CD4-positive, alpha-beta T cell (primary cell): ENCODE data around the gene CYB561. TPM values are rescaled to one million over a fixed set of nuclear protein-coding genes. Genes with fewer than 3 reads are reported as not detected.

Experiments used
- ATAC-seq: fragments of 200-7000 bp; cut with Tn5 transposase; one replicate; pipeline ENCODE4 v1.10.0; 2022; ENCODE audit warnings: mild to moderate bottlenecking; ENCODE audit not compliant: poor library complexity
- CTCF ChIA-PET: fragments of 350-600 bp; sonication (Branson Sonifier 250); formaldehyde crosslinking; loops from one replicate; lab custom pipeline; 2021; ENCODE audit warnings: antibody characterized with exemption, inconsistent platforms; lab: Charles Lee
- POLR2A ChIA-PET: fragments of 350-600 bp; sonication (Branson Sonifier 250); formaldehyde crosslinking; loops from one replicate; lab custom pipeline; 2021; ENCODE audit warnings: antibody characterized with exemption, inconsistent platforms; lab: Charles Lee
- DNase-seq, 14 experiments: peaks; one replicate each; pipeline ENCODE4 v3.0.0-alpha.2; 2013 to 2020; ENCODE audit warnings: mixed read lengths in 2 of 14
- H3K27ac ChIP-seq, 2 donors: one replicate each; pipeline versions ENCODE4 v1.5.1 to v1.7.0; 2013; ENCODE audit warnings: low read length in 2 of 2, low read depth in 1 of 2, mild to moderate bottlenecking in 1 of 2
- H3K27me3 ChIP-seq, 2 experiments: 1 replicate in 1 of 2; 2 replicates in 1 of 2; pipeline versions ENCODE4 v1.6.1 to v1.7.0; 2013; ENCODE audit warnings: low read length in 2 of 2, control low read depth in 1 of 2, mild to moderate bottlenecking in 1 of 2, moderate library complexity in 1 of 2; ENCODE audit not compliant: insufficient read depth in 2 of 2, control insufficient read depth in 1 of 2
- H3K36me3 ChIP-seq: one replicate; pipeline ENCODE4 v1.6.1; 2013; ENCODE audit warnings: low read length, control low read depth; ENCODE audit not compliant: insufficient read depth
- H3K4me1 ChIP-seq: one replicate; pipeline ENCODE4 v1.6.1; 2013; ENCODE audit warnings: low read length, control low read depth; ENCODE audit not compliant: insufficient read depth
- H3K4me3 ChIP-seq: one replicate; pipeline ENCODE4 v1.5.1; 2013; ENCODE audit warnings: mild to moderate bottlenecking, low read length, moderate library complexity
- H3K9me3 ChIP-seq, 2 experiments: 1 replicate in 1 of 2; 2 replicates in 1 of 2; pipeline versions ENCODE4 v1.6.1 to v1.7.0; 2013; ENCODE audit warnings: low read length in 2 of 2, mild to moderate bottlenecking in 2 of 2, control low read depth in 1 of 2, moderate library complexity in 1 of 2; ENCODE audit not compliant: control insufficient read depth in 1 of 2, insufficient read depth in 1 of 2
- H3K27ac Mint-ChIP-seq: one replicate; pipeline ENCODE4 v1.8.0; 2020; ENCODE audit warnings: mixed read lengths
- H3K27me3 Mint-ChIP-seq: one replicate; pipeline ENCODE4 v1.8.0; 2021; ENCODE audit warnings: mixed read lengths
- H3K36me3 Mint-ChIP-seq: one replicate; pipeline ENCODE4 v1.8.0; 2021; ENCODE audit warnings: low read depth, mixed read lengths
- H3K4me1 Mint-ChIP-seq: one replicate; pipeline ENCODE4 v1.8.0; 2021; ENCODE audit warnings: low read depth, mixed read lengths
- H3K4me3 Mint-ChIP-seq: one replicate; pipeline ENCODE4 v1.8.0; 2020; ENCODE audit warnings: mild to moderate bottlenecking, mixed read lengths
- H3K9me3 Mint-ChIP-seq: one replicate; pipeline ENCODE4 v1.8.0; 2020; ENCODE audit warnings: mixed read lengths
- intact Hi-C, 2 experiments: fragments of 100-400 bp; cut with DNase I in 1 of 2; cut with micrococcal nuclease in 1 of 2; formaldehyde crosslinking; loops; one replicate each; pipeline versions ENCODE4 v1.15.1 to v1.9.0; 2023 to 2025; cut with DNase I, micrococcal nuclease
- total RNA-seq, 174 experiments: library from RNA in 2 of 174; stranded (reverse) in 2 of 174; gene quantifications; one replicate each; pipeline ENCODE4 v1.2.3 and lab custom pipeline; 2021 to 2026
- TF ChIP-seq, protein P1 (sequence below): fragments of 200-600 bp; IDR thresholded peaks from one replicate; pipeline ENCODE4 v1.8.0; 2022; ENCODE audit warnings: antibody characterized with exemption, mild to moderate bottlenecking

CYB561 gene
- total RNA-seq, 2 experiments from 2014 or later: 17.4 to 18.1 TPM

DNA sequence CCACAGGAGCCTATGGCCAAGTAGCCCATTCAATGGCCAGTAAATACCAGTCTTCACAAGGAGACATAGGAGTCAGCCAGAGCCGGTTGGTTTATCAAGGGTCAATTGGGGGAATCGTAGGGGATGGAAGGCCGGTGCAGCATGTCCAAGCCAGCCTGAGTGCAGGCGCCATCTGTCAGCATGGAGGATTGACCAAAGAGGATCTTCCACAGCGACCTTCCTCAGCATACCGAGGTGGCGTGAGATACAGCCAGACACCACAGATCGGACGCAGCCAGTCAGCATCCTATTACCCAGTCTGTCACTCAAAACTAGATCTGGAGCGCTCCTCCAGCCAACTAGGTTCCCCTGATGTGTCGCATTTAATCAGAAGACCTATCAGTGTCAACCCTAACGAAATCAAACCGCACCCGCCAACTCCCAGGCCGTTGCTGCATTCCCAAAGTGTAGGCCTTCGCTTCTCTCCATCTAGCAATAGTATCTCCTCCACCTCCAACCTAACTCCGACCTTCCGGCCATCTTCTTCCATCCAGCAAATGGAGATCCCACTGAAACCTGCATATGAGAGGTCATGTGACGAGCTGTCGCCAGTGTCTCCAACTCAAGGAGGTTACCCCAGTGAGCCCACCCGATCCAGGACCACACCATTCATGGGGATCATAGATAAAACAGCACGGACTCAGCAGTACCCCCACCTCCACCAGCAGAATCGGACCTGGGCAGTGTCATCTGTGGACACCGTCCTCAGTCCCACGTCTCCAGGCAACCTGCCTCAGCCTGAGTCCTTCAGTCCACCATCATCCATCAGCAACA lies 25.0 kb downstream of the CYB561 start:
- intact Hi-C loops: loop anchor here in 1 of 2 experiments (10.0 kb wide), 1 partner anchor 414 kb away; no protein-coding TSS in a partner anchor
- no peaks in the 10 kb centered on the region for H3K9me3 ChIP-seq
- Mint-ChIP-seq H3K9me3 (no peaks in the 10 kb centered on the region), H3K27me3 (no peaks in the 10 kb centered on the region), H3K4me1 (peaks cover 28% of the 10 kb centered on the region), H3K36me3 (peaks cover 7% of the 10 kb centered on the region), H3K27ac (peak overlapping the region; percentile 79), H3K4me3 (no peak overlapping the region)
- H3K27me3 ChIP-seq: no peaks in the 10 kb centered on the region
- H3K27ac ChIP-seq: no peak overlapping the region
- DNase-seq: no peak
- no peak overlapping the region for H3K4me3 ChIP-seq
- POLR2A ChIA-PET: no interaction called here
- CTCF ChIA-PET: no interaction called here
- ATAC-seq: no peak
- TF ChIP-seq, protein P1, sequence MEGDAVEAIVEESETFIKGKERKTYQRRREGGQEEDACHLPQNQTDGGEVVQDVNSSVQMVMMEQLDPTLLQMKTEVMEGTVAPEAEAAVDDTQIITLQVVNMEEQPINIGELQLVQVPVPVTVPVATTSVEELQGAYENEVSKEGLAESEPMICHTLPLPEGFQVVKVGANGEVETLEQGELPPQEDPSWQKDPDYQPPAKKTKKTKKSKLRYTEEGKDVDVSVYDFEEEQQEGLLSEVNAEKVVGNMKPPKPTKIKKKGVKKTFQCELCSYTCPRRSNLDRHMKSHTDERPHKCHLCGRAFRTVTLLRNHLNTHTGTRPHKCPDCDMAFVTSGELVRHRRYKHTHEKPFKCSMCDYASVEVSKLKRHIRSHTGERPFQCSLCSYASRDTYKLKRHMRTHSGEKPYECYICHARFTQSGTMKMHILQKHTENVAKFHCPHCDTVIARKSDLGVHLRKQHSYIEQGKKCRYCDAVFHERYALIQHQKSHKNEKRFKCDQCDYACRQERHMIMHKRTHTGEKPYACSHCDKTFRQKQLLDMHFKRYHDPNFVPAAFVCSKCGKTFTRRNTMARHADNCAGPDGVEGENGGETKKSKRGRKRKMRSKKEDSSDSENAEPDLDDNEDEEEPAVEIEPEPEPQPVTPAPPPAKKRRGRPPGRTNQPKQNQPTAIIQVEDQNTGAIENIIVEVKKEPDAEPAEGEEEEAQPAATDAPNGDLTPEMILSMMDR: no peak
- peaks cover 1% of the 10 kb centered on the region for H3K36me3 ChIP-seq
- H3K4me1 ChIP-seq: peaks cover 25% of the 10 kb centered on the region

- CTCF ChIA-PET: interaction anchor here (1.0 kb wide), 1 partner anchor 192 kb away, joined by 3 read pairs; no protein-coding TSS in a partner anchor
- H3K4me3 Mint-ChIP-seq: peak overlapping the region; percentile 66
- intact Hi-C loops: loop anchor here in 1 of 2 experiments (10.0 kb wide), 1 partner anchor 415 kb away; no protein-coding TSS in a partner anchor
- peak in 11 of 14 experiments; percentile 26 to 68 (median 41) for DNase-seq
- H3K27ac Mint-ChIP-seq: peak overlapping the region; percentile 79
- ATAC-seq: peak; percentile 90
- TF ChIP-seq, protein P1: no peak
- H3K27me3 ChIP-seq: no peaks in the 10 kb centered on the region
- peaks cover 22% of the 10 kb centered on the region for H3K4me1 Mint-ChIP-seq
- H3K4me3 ChIP-seq: no peak overlapping the region
- no peaks in the 10 kb centered on the region for H3K9me3 ChIP-seq
- POLR2A ChIA-PET: interaction anchor here (0.6 to 0.9 kb wide), 3 partner anchors 27 to 275 kb away, joined by 3 read pairs; no protein-coding TSS in a partner anchor
- H3K9me3 Mint-ChIP-seq: no peaks in the 10 kb centered on the region
- H3K4me1 ChIP-seq: peaks cover 18% of the 10 kb centered on the region
- H3K27me3 Mint-ChIP-seq: no peaks in the 10 kb centered on the region
- peaks cover 3% of the 10 kb centered on the region for H3K36me3 ChIP-seq
- H3K36me3 Mint-ChIP-seq: peaks cover 8% of the 10 kb centered on the region
- no peak overlapping the region for H3K27ac ChIP-seq
Observed at GRCh38 chr17:63419949-63420867, 25.9 kb downstream of the CYB561 start.

DNA sequence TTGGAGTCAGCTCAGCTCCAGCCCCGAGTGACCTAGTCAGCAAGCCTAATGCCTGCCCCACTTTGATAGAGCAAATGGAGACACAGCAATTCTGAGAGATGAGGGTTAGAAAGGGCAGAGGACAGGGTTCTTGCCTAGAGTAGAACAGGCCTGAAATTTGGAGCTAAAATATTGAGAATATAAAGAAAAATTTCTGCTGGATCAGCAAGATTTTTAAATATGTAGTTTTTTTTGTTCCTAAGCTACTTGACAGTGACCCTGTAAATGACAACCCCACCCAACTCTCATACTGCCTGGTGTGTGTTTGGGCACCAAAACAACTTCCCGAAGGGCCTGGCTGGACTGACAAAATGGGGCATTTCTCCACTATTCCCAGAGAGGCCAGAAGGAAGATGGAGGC lies 26.7 kb downstream of the CYB561 start:
- ChIA-PET POLR2A (interaction anchor here (0.9 kb wide), 1 partner anchor 275 kb away, joined by 3 read pairs; no protein-coding TSS in a partner anchor), CTCF (no interaction called here)
- ATAC-seq (no peak), DNase-seq (no peak)
- Histone ChIP-seq H3K27me3 (no peaks in the 10 kb centered on the region), H3K27ac (no peak overlapping the region), H3K4me1 (peaks cover 18% of the 10 kb centered on the region), H3K36me3 (peaks cover 3% of the 10 kb centered on the region), H3K4me3 (no peak overlapping the region), H3K9me3 (no peaks in the 10 kb centered on the region)
- peak overlapping the region; percentile 79 for H3K27ac Mint-ChIP-seq
- H3K9me3 Mint-ChIP-seq: no peaks in the 10 kb centered on the region
- H3K36me3 Mint-ChIP-seq: peaks cover 8% of the 10 kb centered on the region
- intact Hi-C loops: no loop called here
- no peak overlapping the region for H3K4me3 Mint-ChIP-seq
- H3K27me3 Mint-ChIP-seq: no peaks in the 10 kb centered on the region
- H3K4me1 Mint-ChIP-seq: peaks cover 22% of the 10 kb centered on the region
- TF ChIP-seq, protein P1: no peak
